Measurements from ENCODE around the gene ZFYVE28.
"Not testable (repeated sequence)": the region's sequence is repeated elsewhere in the genome, so short reads cannot be mapped to it uniquely, and the experiment has no call there.

Gene ZFYVE28

DNA sequence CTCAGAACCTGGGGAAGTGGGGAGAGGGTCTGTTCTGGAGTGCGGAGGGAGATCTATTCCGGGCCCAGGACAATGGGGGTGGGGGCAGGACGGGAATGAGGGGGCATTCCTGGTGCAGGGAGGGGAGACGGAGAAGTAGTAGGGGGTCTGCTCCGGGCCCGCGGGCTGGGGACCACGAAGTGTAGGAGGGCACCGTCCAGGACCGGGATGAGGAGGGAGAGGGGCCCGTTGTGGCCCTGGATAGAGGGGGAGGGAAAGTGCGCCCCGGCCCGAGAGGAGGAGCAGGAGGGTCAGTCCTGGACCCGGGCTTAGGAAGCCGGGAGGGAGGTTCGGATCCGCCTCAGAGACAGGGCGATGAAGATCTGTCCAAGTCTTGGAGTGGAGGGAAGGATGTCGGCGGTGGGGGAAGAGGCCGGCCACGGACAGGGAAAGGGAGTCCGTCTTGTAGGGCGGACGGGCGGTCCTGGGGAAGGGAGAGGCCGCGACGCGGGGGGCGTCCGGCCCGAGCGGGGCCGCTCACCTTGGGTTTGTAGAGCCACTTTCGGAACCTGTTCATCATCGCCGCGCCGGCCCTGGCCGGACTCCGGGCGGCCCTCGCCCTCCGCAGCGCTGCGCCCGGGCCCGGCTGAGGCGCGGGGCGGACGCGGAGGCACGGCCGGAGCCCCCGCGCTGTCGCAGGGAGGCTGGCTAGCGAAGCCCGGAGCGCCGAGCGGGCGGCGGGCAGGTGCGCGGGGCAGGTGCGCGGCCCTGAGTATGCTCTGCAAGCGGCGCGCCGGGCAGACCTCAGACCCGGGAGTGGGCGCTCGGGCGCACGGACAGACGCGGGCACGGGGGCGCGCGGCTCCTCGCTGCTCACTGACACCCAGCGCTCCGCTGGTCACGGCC is at the start of gene ZFYVE28:
ZFYVE28 (minus strand) TSS at position 881 of the 885 bp plus-strand sequence; CDS start at position 559, 322 bp downstream.
- TF ChIP-seq, protein P1, sequence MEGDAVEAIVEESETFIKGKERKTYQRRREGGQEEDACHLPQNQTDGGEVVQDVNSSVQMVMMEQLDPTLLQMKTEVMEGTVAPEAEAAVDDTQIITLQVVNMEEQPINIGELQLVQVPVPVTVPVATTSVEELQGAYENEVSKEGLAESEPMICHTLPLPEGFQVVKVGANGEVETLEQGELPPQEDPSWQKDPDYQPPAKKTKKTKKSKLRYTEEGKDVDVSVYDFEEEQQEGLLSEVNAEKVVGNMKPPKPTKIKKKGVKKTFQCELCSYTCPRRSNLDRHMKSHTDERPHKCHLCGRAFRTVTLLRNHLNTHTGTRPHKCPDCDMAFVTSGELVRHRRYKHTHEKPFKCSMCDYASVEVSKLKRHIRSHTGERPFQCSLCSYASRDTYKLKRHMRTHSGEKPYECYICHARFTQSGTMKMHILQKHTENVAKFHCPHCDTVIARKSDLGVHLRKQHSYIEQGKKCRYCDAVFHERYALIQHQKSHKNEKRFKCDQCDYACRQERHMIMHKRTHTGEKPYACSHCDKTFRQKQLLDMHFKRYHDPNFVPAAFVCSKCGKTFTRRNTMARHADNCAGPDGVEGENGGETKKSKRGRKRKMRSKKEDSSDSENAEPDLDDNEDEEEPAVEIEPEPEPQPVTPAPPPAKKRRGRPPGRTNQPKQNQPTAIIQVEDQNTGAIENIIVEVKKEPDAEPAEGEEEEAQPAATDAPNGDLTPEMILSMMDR (IDR thresholded peaks at IDR 0.05; ENCODE audit: extremely low read depth, missing control alignments), result no peak
- DNase-seq (ENCODE audit: low spot score), result no peak

DNA sequence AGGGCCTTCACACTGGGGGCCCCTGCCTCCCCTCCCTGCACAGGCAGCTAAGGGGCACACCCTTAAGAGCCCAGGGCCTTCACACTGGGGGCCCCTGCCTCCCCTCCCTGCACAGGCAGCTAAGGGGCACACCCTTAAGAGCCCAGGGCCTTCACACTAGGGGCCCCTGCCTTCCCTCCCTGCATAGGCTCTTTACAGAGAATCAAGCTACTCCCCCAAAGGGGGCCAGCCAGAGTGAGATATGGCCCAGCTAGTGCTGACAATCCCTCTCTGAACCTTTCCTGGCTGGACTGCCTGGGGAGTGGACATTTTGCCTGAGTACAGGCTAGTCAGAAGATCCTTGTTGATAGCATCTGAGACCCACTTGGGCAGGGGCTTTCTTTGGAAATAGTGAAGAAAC is 47.1 kb upstream of the ZFYVE28 start:
- DNase-seq (ENCODE audit: low spot score), result not testable (repeated sequence)

DNA sequence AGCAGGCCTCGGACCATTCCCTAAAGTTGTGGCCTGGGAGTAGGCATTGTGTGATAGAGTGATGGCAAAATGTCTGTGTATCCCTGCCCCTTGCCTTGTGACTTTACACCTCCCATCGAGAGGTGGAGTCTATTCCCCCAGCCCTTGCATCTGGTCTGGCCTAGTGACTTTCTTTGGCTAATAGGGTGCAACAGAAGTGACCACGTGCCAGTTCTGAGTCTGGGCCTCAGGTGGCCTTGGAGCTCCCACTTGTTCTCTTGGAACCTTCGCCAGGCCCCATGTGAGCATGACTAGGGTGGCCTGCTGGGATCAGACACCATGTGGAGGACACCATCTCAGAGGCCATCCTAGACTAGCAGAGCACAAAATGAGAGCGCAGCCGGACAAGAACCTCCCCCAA is 46.6 kb upstream of the ZFYVE28 start:
- DNase-seq (ENCODE audit: low spot score), result no peak
- TF ChIP-seq, protein P1 (IDR thresholded peaks at IDR 0.05; ENCODE audit: extremely low read depth, missing control alignments), result no peak

DNA sequence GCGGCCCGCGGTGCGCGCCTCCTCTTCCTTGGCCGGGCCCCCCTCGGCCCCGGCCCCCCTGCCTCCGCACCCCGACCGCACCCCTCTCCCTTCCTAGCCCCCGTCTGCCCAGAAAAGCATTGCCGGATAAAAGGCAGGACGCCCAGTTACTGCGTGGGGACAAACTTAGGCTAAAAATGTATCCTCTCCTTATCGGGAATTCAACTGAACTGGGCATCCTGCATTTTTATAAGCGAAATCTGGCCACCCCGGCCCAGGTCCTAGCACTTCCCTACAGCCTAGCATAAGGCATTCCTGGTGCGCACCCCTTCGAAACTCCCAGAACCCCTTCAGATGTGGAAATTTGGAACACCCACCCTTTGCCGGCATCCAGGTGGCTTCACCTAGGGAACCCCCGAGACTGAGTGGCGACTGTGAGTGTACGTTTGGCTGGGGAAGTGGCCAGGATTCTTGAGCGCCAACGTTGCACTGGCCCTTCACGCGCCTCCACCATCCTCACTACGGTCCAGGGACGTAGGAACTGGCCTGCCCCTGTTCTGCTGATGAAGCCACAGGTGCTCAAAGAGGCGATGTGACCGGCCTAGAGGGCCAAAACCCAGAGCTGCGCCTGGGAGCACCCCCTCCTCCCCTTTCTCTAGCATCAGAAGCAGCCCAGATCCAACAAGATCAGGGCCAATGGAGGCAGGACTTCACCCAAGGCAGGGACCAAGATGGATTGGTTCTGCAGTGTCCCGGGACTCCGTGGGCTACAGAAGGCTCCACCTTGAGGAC is 44.7 kb upstream of the ZFYVE28 start:
- no peak for DNase-seq (ENCODE audit: low spot score)
- TF ChIP-seq, protein P1 (IDR thresholded peaks at IDR 0.05; ENCODE audit: extremely low read depth, missing control alignments), result no peak

DNA sequence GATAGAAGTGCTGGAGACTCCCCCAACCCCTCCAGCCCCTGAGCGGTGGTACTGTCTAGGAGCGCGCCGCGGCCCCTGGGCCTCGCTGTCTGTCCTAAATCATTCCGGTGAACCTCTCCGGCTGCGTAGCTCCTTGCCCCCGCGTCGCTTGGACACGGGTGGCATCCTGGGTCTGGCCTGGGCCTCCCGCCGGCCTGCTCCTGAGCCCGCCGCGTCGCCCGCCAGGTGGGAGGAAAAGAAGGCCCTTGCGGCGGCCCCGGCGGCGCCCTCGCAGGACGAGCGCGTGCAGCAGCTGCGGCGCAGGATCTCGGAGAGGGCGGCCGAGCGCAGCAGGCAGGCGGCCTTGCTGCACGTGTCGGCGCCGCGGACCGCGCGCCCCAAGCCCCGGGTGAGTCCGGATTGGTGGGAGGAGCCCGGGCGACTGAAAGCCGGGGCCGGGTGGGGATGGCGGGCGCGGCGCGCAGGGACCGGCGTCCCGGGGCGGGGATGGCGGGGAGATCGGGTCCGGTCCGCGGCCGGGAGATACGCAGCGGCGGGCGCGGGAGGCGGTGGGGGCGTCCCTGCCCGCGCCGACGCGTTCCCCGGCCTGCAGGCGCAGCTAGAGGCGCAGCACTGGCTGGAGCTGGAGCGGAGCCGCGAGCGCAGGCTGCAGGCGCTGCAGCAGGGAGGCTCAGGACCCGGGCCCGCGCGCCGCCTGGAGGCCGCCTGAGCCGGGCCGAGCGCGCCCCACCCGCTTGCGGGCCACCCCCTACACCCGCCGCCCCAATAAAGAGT is 44.0 kb upstream of the ZFYVE28 start:
- TF ChIP-seq, protein P1 (IDR thresholded peaks at IDR 0.05; ENCODE audit: extremely low read depth, missing control alignments), result peak; percentile 36
- peak; percentile 92 for DNase-seq (ENCODE audit: low spot score)

DNA sequence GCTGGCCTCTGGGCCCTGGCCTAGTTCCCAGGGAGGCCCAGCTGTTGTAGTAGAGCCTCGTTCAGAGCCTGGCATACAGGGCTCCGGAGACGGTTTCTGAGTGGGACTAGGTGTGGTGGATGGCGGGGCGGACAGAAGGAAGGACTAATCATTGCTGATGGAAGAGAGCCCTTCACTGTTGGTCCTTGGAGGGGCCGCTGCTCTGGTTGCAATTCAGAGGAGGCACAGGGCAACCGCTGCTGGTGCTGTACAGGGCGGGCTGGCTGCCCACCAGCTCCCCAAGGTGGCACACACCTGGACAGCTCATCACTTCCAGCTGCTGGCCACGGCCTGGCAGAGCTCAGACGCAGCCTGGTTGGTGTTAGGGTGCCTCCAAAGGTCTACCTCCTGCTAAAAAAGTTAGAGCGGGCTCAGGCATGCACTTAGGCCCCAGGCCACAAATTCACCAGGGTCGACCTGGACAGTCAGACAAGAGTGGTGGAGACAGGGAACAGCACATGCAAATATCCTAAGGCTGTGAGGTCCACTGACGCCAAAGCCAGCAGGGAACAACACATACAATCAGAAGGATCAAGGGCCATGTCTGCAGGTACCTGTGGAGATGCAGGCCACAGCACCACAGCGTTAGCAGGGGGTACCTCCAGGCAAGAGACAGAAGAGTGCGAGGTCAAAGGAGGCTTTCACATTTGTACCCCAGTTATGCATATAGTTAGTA is 43.0 kb upstream of the ZFYVE28 start:
- no peak for DNase-seq (ENCODE audit: low spot score)
- TF ChIP-seq, protein P1 (IDR thresholded peaks at IDR 0.05; ENCODE audit: extremely low read depth, missing control alignments), result no peak
